ENCODE results near the gene SCARB1.

Gene SCARB1

GRCh38 chr12:124868252-124869058 lies 4.8 kb upstream of the SCARB1 start:
- no peak for TF ChIP-seq ZBTB7A (IDR thresholded peaks at IDR 0.05; ENCODE audit: low read depth)
- TF ChIP-seq TAF1 (IDR thresholded peaks at IDR 0.05; ENCODE audit: low read depth) = no peak
- no peak for TF ChIP-seq CREB1 (IDR thresholded peaks at IDR 0.05; ENCODE audit: low read depth)
- no peak for TF ChIP-seq TEAD4 (IDR thresholded peaks at IDR 0.05)
- no peak for TF ChIP-seq EGR1 (IDR thresholded peaks at IDR 0.05)
- no peak for TF ChIP-seq USF1 (IDR thresholded peaks at IDR 0.05)
- TF ChIP-seq CEBPB (IDR thresholded peaks at IDR 0.05) = no peak
- no peak for TF ChIP-seq YY1 (IDR thresholded peaks at IDR 0.05; ENCODE audit: low read depth)
- no peak for TF ChIP-seq NFIC (IDR thresholded peaks at IDR 0.05)

GRCh38 chr12:124867401-124867930 lies 3.8 kb upstream of the SCARB1 start:
- no peak for TF ChIP-seq EGR1 (IDR thresholded peaks at IDR 0.05)
- TF ChIP-seq MAX (IDR thresholded peaks at IDR 0.05) = no peak; the same call in 1 of the 2 replicates
- TF ChIP-seq ZBTB7A (IDR thresholded peaks at IDR 0.05; ENCODE audit: low read depth) = no peak
- no peak for TF ChIP-seq REST (IDR thresholded peaks at IDR 0.05; ENCODE audit: low read depth)
- TF ChIP-seq USF1 (IDR thresholded peaks at IDR 0.05) = no peak
- TF ChIP-seq YY1 (IDR thresholded peaks at IDR 0.05; ENCODE audit: low read depth) = no peak
- TF ChIP-seq FOXM1 (IDR thresholded peaks at IDR 0.05; ENCODE audit: borderline replicate concordance, low read depth) = no peak
- no peak for TF ChIP-seq NFIC (IDR thresholded peaks at IDR 0.05)
- TF ChIP-seq TCF12 (IDR thresholded peaks at IDR 0.05; ENCODE audit: low read depth) = no peak
- no peak for TF ChIP-seq RAD21 (IDR thresholded peaks at IDR 0.05; ENCODE audit: low read depth)
- TF ChIP-seq TAF1 (IDR thresholded peaks at IDR 0.05; ENCODE audit: low read depth) = no peak
- TF ChIP-seq TEAD4 (IDR thresholded peaks at IDR 0.05) = no peak
- no peak for TF ChIP-seq EP300 (IDR thresholded peaks at IDR 0.05; ENCODE audit: borderline replicate concordance)

- no peak for TF ChIP-seq FOXM1 (IDR thresholded peaks at IDR 0.05; ENCODE audit: borderline replicate concordance, low read depth)
Observed at GRCh38 chr12:124866883-124867400, 3.3 kb upstream of the SCARB1 start.

GRCh38 chr12:124866195-124866882 lies 2.7 kb upstream of the SCARB1 start:
- TF ChIP-seq TEAD4 (IDR thresholded peaks at IDR 0.05) = no peak
- TF ChIP-seq REST (IDR thresholded peaks at IDR 0.05; ENCODE audit: low read depth) = no peak
- no peak for TF ChIP-seq TAF1 (IDR thresholded peaks at IDR 0.05; ENCODE audit: low read depth)
- no peak for TF ChIP-seq MAX (IDR thresholded peaks at IDR 0.05)

- TF ChIP-seq TCF12 (IDR thresholded peaks at IDR 0.05; ENCODE audit: low read depth) = no peak
- TF ChIP-seq FOXM1 (IDR thresholded peaks at IDR 0.05; ENCODE audit: borderline replicate concordance, low read depth) = no peak
- TF ChIP-seq MAX (IDR thresholded peaks at IDR 0.05) = no peak
- no peak for TF ChIP-seq TEAD4 (IDR thresholded peaks at IDR 0.05)
- no peak for TF ChIP-seq EP300 (IDR thresholded peaks at IDR 0.05; ENCODE audit: borderline replicate concordance)
- TF ChIP-seq EGR1 (IDR thresholded peaks at IDR 0.05) = no peak
- no peak for TF ChIP-seq TAF1 (IDR thresholded peaks at IDR 0.05; ENCODE audit: low read depth)
- no peak for TF ChIP-seq ZBTB7A (IDR thresholded peaks at IDR 0.05; ENCODE audit: low read depth)
- no peak for TF ChIP-seq CREB1 (IDR thresholded peaks at IDR 0.05; ENCODE audit: low read depth)
- TF ChIP-seq NFIC (IDR thresholded peaks at IDR 0.05) = no peak
- no peak for TF ChIP-seq CEBPB (IDR thresholded peaks at IDR 0.05)
- no peak for TF ChIP-seq RAD21 (IDR thresholded peaks at IDR 0.05; ENCODE audit: low read depth)
- TF ChIP-seq YY1 (IDR thresholded peaks at IDR 0.05; ENCODE audit: low read depth) = no peak
- TF ChIP-seq USF1 (IDR thresholded peaks at IDR 0.05) = no peak
- TF ChIP-seq REST (IDR thresholded peaks at IDR 0.05; ENCODE audit: low read depth) = no peak
Observed at GRCh38 chr12:124865728-124866127, 2.1 kb upstream of the SCARB1 start.

Data from Ishikawa (cell line).